Eye (tissue), 1 donor: ENCODE data around the gene ERC2.

Experiments
- DNase-seq: peaks from one replicate; pipeline ENCODE4 v3.0.0-alpha.2; 2015

Gene ERC2

GRCh38 chr3:56238299-56238698, 230.0 kb downstream of the ERC2 start:
- no peak for DNase-seq

GRCh38 chr3:56233742-56234141, 234.5 kb downstream of the ERC2 start:
- no peak for DNase-seq

- DNase-seq, result no peak
Observed at GRCh38 chr3:56229311-56229710, 239.0 kb downstream of the ERC2 start.

GRCh38 chr3:56222866-56223265, 245.4 kb downstream of the ERC2 start:
- DNase-seq, result peak; percentile 26

- DNase-seq, result peak; percentile 35
Observed at GRCh38 chr3:56219894-56220805, 248.1 kb downstream of the ERC2 start.

GRCh38 chr3:56209982-56210751, 258.1 kb downstream of the ERC2 start:
- no peak for DNase-seq

- DNase-seq, result no peak
Observed at GRCh38 chr3:56207922-56208321, 260.3 kb downstream of the ERC2 start.

- DNase-seq, result no peak
Observed at GRCh38 chr3:56205406-56205805, 262.9 kb downstream of the ERC2 start.

GRCh38 chr3:56202997-56203396, 265.3 kb downstream of the ERC2 start:
- no peak for DNase-seq

GRCh38 chr3:56201407-56201806, 266.9 kb downstream of the ERC2 start:
- DNase-seq, result no peak

GRCh38 chr3:56200251-56200650, 268.0 kb downstream of the ERC2 start:
- DNase-seq, result no peak

GRCh38 chr3:56197991-56198390, 270.3 kb downstream of the ERC2 start:
- no peak for DNase-seq

GRCh38 chr3:56197259-56197965, 270.9 kb downstream of the ERC2 start:
- DNase-seq, result no peak

GRCh38 chr3:56196700-56197099, 271.6 kb downstream of the ERC2 start:
- DNase-seq, result no peak

- no peak for DNase-seq
Observed at GRCh38 chr3:56193519-56193918, 274.7 kb downstream of the ERC2 start.

- DNase-seq, result no peak
Observed at GRCh38 chr3:56192001-56192400, 276.3 kb downstream of the ERC2 start.

- DNase-seq, result no peak
Observed at GRCh38 chr3:56190771-56191305, 277.4 kb downstream of the ERC2 start.

GRCh38 chr3:56190130-56190529, 278.1 kb downstream of the ERC2 start:
- DNase-seq, result no peak

GRCh38 chr3:56189536-56189935, 278.7 kb downstream of the ERC2 start:
- no peak for DNase-seq

- no peak for DNase-seq
Observed at GRCh38 chr3:56188201-56188600, 280.1 kb downstream of the ERC2 start.

GRCh38 chr3:56187051-56187450, 281.2 kb downstream of the ERC2 start:
- no peak for DNase-seq

- DNase-seq, result no peak
Observed at GRCh38 chr3:56185827-56186226, 282.4 kb downstream of the ERC2 start.

GRCh38 chr3:56183529-56183928, 284.7 kb downstream of the ERC2 start:
- DNase-seq, result no peak
